Peyer's patch (tissue), 4 donors: ENCODE results near the gene MPP7. TPM values are rescaled to one million over a fixed set of nuclear protein-coding genes. Genes with fewer than 3 reads are reported as not detected.

Experiments used
- DNase-seq, 3 donors: peaks; one replicate each; pipeline ENCODE4 v3.0.0-alpha.2; 2017 to 2019
- H3K27ac ChIP-seq, 4 donors: fragments of 200-600 bp; sonication (generic); one replicate each; pipeline ENCODE4 v1.5.1; 2016 to 2019
- H3K27me3 ChIP-seq, 2 donors: fragments of 200-600 bp; sonication (generic); one replicate each; pipeline ENCODE4 v1.5.1; 2019
- H3K36me3 ChIP-seq, 3 donors: fragments of 200-600 bp; sonication (generic); one replicate each; pipeline ENCODE4 v1.5.1; 2016 to 2019
- H3K4me1 ChIP-seq, 4 donors: fragments of 200-600 bp; sonication (generic); one replicate each; pipeline ENCODE4 v1.5.1; 2016 to 2019
- H3K4me3 ChIP-seq, 4 donors: fragments of 200-600 bp; sonication (generic); 1 replicate in 3 of 4; 2 replicates in 1 of 4; pipeline ENCODE4 v1.5.1; 2016 to 2019; ENCODE audit warnings: mild to moderate bottlenecking in 1 of 4
- H3K9me3 ChIP-seq, 4 donors: fragments of 200-600 bp; sonication (generic); one replicate each; pipeline ENCODE4 v1.5.1; 2016 to 2019; ENCODE audit warnings: mild to moderate bottlenecking in 1 of 4
- POLR2A ChIP-seq, 2 donors: fragments of 450-650 bp; IDR thresholded peaks; one replicate each; pipeline ENCODE4 v1.5.1; 2017; ENCODE audit warnings: antibody characterized with exemption in 2 of 2, mild to moderate bottlenecking in 2 of 2, moderate library complexity in 2 of 2
- total RNA-seq, 4 donors: library from RNA; depleted of rRNA; stranded (reverse); fragments of >200 nt; gene quantifications; one replicate each; pipeline ENCODE4 v1.1.0, GENCODE V29; 2016
- TF ChIP-seq, protein P1 (sequence below), 6 experiments: fragments of 450-650 bp in 4 of 6; fragments of 200-600 bp in 2 of 6; sonication (generic) in 1 of 6; IDR thresholded peaks; one replicate each; pipeline ENCODE4 v1.5.1; 2017 to 2019; ENCODE audit warnings: antibody characterized with exemption in 6 of 6, mild to moderate bottlenecking in 3 of 6, moderate library complexity in 1 of 6

MPP7 gene
- total RNA-seq, 4 donors from 2014 or later = 9.9 to 15.4 (median 13.2) TPM

DNA sequence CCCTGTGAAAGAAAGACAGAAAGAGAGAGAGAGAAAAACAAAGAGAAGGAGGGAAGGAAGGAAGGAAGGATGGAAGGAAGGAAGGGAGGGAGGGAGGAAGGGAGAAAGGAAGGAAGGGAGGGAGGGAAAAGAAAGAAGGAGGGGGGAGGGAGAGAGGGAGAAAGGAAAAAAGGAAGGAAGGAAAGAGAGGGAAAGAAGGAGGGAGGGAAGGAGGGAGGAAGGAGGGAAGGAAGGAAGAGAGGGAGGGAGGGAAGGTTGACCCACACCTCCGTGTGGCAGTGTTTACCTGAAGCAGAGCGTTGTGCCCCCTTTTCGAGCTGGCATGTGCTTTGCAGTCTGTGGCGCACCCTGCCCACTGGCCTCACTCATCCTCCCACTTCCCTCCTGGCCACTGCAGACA lies 12.3 kb upstream of the MPP7 start:
- DNase-seq = no peak
- no peak overlapping the region for H3K4me3 ChIP-seq
- H3K4me1 ChIP-seq = no peaks in the 10 kb centered on the region
- no peaks in the 10 kb centered on the region for H3K27me3 ChIP-seq
- H3K27ac ChIP-seq = no peak overlapping the region
- no peaks in the 10 kb centered on the region for H3K36me3 ChIP-seq
- H3K9me3 ChIP-seq = no peaks in the 10 kb centered on the region
- TF ChIP-seq, protein P1, sequence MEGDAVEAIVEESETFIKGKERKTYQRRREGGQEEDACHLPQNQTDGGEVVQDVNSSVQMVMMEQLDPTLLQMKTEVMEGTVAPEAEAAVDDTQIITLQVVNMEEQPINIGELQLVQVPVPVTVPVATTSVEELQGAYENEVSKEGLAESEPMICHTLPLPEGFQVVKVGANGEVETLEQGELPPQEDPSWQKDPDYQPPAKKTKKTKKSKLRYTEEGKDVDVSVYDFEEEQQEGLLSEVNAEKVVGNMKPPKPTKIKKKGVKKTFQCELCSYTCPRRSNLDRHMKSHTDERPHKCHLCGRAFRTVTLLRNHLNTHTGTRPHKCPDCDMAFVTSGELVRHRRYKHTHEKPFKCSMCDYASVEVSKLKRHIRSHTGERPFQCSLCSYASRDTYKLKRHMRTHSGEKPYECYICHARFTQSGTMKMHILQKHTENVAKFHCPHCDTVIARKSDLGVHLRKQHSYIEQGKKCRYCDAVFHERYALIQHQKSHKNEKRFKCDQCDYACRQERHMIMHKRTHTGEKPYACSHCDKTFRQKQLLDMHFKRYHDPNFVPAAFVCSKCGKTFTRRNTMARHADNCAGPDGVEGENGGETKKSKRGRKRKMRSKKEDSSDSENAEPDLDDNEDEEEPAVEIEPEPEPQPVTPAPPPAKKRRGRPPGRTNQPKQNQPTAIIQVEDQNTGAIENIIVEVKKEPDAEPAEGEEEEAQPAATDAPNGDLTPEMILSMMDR (IDR thresholded peaks at IDR 0.05) = no peak
- TF ChIP-seq POLR2A (IDR thresholded peaks at IDR 0.05) = no peak

DNA sequence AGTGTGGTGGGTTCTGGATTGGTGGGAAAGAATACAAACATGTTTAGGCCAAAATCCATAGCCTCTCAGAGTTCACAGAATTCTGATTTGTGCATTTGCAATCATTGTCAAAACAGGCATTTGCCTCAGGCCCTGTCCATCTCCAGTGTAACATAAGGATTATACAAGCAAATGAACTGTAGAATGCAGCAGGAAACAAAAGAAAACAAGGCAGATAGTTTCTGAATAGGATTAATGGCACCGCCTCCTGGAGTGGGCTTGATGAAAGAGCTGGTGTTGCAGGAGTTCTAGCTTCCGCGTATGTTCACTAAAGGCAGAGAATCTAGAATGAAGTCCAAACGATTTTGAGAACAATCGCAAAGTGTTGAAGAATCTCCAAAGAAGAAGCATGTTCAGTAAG lies 11.3 kb upstream of the MPP7 start:
- no peak overlapping the region for H3K4me3 ChIP-seq
- no peaks in the 10 kb centered on the region for H3K9me3 ChIP-seq
- H3K27me3 ChIP-seq = no peaks in the 10 kb centered on the region
- H3K27ac ChIP-seq = no peak overlapping the region
- H3K36me3 ChIP-seq = no peaks in the 10 kb centered on the region
- DNase-seq = no peak
- TF ChIP-seq, protein P1 (IDR thresholded peaks at IDR 0.05) = no peak
- TF ChIP-seq POLR2A (IDR thresholded peaks at IDR 0.05) = no peak
- H3K4me1 ChIP-seq = no peaks in the 10 kb centered on the region

DNA sequence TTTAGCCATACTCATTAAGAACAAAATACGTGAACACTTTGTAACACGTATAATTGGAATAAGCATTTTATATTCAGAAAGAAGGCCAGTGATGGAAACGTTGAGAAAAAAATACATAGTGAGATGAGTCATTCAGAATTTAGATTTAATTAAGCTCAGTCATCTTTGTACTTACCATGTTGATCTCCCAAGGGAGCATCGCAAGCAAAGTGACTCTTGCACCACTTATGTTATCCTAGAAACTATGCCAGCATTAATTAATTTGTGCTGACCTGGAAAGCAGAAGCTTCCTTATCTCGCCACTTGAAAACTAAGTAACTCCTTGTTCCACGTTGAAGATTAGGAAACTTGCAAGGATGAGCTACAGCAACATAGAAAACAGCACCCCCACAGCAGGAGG lies 9.7 kb upstream of the MPP7 start:
- Histone ChIP-seq H3K4me1 (no peaks in the 10 kb centered on the region), H3K27me3 (no peaks in the 10 kb centered on the region), H3K36me3 (no peaks in the 10 kb centered on the region), H3K4me3 (no peak overlapping the region), H3K27ac (no peak overlapping the region), H3K9me3 (no peaks in the 10 kb centered on the region)
- no peak for TF ChIP-seq POLR2A (IDR thresholded peaks at IDR 0.05)
- TF ChIP-seq, protein P1 (IDR thresholded peaks at IDR 0.05) = no peak
- DNase-seq = no peak

DNA sequence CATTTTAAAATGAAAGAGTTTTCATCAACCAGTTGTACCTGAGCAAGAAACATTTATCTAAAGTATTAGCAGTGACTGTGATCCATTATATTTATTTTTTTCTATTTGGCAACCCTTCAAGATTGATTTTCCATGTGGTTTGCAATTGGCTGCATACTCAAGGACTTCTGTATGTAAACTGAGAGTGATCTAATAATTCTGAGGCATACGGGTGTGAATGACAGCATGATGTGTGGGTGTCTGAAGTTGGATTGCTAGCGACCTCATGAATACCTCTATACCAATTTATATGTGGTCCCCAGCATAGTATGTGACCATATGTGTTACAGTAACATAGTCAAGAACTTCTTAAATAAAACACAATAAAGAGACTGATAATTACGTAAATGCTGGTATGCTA lies 8.2 kb upstream of the MPP7 start:
- Histone ChIP-seq H3K36me3 (no peaks in the 10 kb centered on the region), H3K4me1 (no peaks in the 10 kb centered on the region), H3K4me3 (no peak overlapping the region), H3K27me3 (no peaks in the 10 kb centered on the region), H3K27ac (no peak overlapping the region), H3K9me3 (no peaks in the 10 kb centered on the region)
- no peak for TF ChIP-seq POLR2A (IDR thresholded peaks at IDR 0.05)
- TF ChIP-seq, protein P1 (IDR thresholded peaks at IDR 0.05) = no peak
- no peak for DNase-seq

DNA sequence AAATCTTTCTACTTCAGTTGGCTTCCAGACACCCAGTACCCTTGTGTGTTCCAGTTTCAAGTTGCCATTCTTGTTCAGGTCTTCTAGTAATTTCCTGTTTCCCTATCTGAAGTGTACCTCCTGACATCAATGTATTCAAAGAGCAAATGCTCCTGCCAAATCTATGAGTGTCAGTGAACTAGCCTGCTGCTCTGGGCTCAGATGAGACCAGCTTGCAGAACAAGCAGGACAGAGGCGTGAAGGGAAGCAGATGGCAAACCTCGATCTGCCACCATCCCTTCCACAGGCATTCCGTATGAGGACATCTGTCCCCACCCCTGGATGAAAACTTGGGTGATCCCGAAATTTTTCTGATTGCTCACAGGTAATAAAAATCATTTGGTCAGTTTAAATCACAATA lies 4.4 kb upstream of the MPP7 start:
- Histone ChIP-seq H3K27me3 (no peaks in the 10 kb centered on the region), H3K4me1 (peaks cover 0 to 4% (median 0%) of the 10 kb centered on the region in 4 donors), H3K9me3 (no peaks in the 10 kb centered on the region), H3K4me3 (no peak overlapping the region), H3K36me3 (no peaks in the 10 kb centered on the region), H3K27ac (no peak overlapping the region)
- TF ChIP-seq POLR2A (IDR thresholded peaks at IDR 0.05) = no peak
- TF ChIP-seq, protein P1 (IDR thresholded peaks at IDR 0.05) = no peak
- DNase-seq = no peak

DNA sequence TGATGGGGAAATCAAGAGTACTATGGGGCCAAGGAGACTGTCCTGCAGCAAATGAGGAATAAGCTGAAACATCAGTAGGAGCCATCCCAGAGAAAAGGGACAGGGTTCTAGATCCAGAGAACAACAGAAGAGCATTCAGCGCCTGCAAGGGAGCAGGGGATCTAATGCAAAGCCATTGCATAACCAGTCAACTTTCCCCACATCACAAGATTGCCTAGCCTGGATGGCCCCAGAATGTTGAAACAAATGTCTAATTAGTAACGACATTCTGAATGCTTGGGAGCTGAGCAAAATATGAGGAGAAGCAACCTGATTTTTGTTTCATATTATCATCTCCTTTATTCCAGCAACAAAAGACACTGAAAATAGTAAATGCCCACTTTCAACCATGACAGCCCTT lies 2.7 kb upstream of the MPP7 start:
- H3K36me3 ChIP-seq = no peaks in the 10 kb centered on the region
- H3K4me3 ChIP-seq = no peak overlapping the region
- no peak for DNase-seq
- no peaks in the 10 kb centered on the region for H3K27me3 ChIP-seq
- TF ChIP-seq, protein P1 (IDR thresholded peaks at IDR 0.05) = no peak
- no peak for TF ChIP-seq POLR2A (IDR thresholded peaks at IDR 0.05)
- no peak overlapping the region for H3K27ac ChIP-seq
- H3K9me3 ChIP-seq = no peaks in the 10 kb centered on the region
- peaks cover 0 to 4% (median 0%) of the 10 kb centered on the region in 4 donors for H3K4me1 ChIP-seq
